ENCODE data around the gene TMEM86B.

Gene TMEM86B

GRCh38 chr19:55245236-55245904, 16.8 kb upstream of the TMEM86B start:
- DNase-seq (ENCODE audit: insufficient read length, low spot score) (no peak), FAIRE-seq (no peak)
- TF ChIP-seq, protein P1, sequence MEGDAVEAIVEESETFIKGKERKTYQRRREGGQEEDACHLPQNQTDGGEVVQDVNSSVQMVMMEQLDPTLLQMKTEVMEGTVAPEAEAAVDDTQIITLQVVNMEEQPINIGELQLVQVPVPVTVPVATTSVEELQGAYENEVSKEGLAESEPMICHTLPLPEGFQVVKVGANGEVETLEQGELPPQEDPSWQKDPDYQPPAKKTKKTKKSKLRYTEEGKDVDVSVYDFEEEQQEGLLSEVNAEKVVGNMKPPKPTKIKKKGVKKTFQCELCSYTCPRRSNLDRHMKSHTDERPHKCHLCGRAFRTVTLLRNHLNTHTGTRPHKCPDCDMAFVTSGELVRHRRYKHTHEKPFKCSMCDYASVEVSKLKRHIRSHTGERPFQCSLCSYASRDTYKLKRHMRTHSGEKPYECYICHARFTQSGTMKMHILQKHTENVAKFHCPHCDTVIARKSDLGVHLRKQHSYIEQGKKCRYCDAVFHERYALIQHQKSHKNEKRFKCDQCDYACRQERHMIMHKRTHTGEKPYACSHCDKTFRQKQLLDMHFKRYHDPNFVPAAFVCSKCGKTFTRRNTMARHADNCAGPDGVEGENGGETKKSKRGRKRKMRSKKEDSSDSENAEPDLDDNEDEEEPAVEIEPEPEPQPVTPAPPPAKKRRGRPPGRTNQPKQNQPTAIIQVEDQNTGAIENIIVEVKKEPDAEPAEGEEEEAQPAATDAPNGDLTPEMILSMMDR (IDR thresholded peaks at IDR 0.05; ENCODE audit: insufficient read depth, missing control alignments): no peak

GRCh38 chr19:55244004-55244680, 15.6 kb upstream of the TMEM86B start:
- FAIRE-seq (no peak), DNase-seq (ENCODE audit: insufficient read length, low spot score) (no peak)
- TF ChIP-seq, protein P1 (IDR thresholded peaks at IDR 0.05; ENCODE audit: insufficient read depth, missing control alignments): no peak

DNA sequence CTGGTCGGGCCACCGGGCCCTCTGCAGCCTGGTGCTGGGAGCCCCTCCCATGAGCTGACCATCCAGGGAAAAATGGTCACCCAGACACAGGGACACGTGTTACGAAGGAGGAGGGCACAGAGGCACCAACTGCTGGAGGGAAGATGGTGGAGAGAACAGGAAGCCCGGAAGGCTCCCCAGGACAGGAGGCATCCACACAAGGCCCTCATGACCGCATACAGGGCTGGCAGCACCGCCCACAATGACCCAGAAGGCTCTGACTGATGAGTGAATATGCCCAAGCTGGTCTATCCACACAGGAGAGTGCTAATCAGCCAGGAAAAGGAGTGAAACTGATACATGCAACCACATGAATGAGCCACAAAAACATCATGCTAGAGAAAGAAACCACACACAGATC, 14.0 kb upstream of the TMEM86B start:
- FAIRE-seq (no peak), DNase-seq (ENCODE audit: insufficient read length, low spot score) (no peak)
- TF ChIP-seq, protein P1 (IDR thresholded peaks at IDR 0.05; ENCODE audit: insufficient read depth, missing control alignments): no peak

GRCh38 chr19:55241935-55242464, 13.4 kb upstream of the TMEM86B start:
- no peak for FAIRE-seq
- no peak for DNase-seq (ENCODE audit: insufficient read length, low spot score)
- TF ChIP-seq, protein P1 (IDR thresholded peaks at IDR 0.05; ENCODE audit: insufficient read depth, missing control alignments): no peak

DNA sequence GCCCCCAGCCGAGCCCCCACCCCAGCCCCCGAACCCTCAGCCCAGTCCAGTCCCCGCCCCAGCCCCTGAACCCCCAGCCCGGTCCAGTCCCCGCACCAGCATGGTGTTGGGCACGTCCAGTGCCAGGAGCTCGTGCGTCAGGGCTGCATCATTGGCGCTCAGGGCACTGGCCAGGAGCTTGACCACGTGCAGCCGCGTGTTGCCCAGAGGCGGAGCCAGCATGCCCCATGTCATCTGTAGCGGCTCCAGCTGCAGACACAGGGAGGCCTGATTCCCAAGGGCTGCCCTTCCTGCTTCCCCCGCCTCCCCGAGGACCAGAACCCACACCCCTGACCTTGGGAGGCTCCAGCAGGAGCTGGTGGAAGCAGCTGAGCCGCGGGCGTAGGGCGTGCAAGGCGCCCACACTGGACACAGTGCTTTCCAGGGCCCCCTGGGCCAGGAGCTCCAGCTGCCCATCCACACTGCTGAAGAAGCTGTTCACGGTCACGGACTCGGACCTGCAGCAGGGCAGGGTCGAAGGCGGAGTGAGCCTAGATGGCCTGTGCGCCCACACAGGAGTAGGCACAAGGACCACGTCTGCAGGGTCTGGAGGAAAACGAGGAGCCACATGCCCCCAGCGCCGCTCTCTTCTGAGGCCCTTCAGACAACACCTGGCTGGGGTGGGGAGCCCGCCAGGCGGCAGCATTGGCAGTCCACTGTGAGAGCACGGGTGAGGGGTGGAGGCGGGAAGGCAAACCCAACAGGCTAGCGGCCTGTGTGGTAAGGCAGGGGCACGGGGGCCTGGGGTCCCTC, 12.8 kb upstream of the TMEM86B start:
- TF ChIP-seq, protein P1 (IDR thresholded peaks at IDR 0.05; ENCODE audit: insufficient read depth, missing control alignments): no peak
- DNase-seq (ENCODE audit: insufficient read length, low spot score) (no peak), FAIRE-seq (no peak)

- DNase-seq (ENCODE audit: insufficient read length, low spot score) (no peak), FAIRE-seq (no peak)
- TF ChIP-seq, protein P1 (IDR thresholded peaks at IDR 0.05; ENCODE audit: insufficient read depth, missing control alignments): no peak
These were observed 12.1 kb upstream of the TMEM86B start for GRCh38 chr19:55240713-55241020.
